ENCODE data around the gene CPVL. TPM values are rescaled to one million over a fixed set of nuclear protein-coding genes. Genes with fewer than 3 reads are reported as not detected.
A peak's percentile ranks its signal among the peaks of the same experiment; 100 is the strongest.
"Not testable (repeated sequence)": the region's sequence is repeated elsewhere in the genome, so short reads cannot be mapped to it uniquely, and the experiment has no call there.

Gene CPVL
- total and polyA plus RNA-seq, 8 donors, result 1.6 to 25.6 (median 2.9) TPM

DNA sequence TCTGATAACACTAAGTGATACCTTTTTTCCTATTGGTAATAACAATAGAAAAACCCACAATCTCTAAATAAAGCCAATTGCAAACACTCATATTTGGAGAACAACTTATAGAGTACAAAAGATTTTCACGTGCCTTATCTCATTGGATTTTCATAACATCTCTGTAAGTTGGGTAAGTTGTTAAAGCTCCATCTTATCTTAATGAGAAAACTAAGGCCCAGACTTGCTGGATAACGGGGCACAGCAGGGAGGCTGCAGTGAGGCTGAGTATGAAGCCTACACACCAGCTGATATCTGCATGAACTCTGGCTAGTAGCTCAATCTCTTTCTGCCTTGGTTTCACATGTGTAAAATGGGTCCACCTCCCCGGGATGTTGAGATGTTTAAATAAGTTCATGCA lies 26.8 kb downstream of the CPVL start:
- Histone ChIP-seq H3K27me3 (no peaks in the 10 kb centered on the region), H3K4me1 (peaks cover 0 to 7% (median 4%) of the 10 kb centered on the region in 3 donors), H3K9me3 (no peaks in the 10 kb centered on the region), H3K36me3 (no peaks in the 10 kb centered on the region), H3K27ac (no peak overlapping the region), H3K4me3 (no peak overlapping the region)
- FAIRE-seq (no peak), DNase-seq (no peak), ATAC-seq (no peak)
- no peak for TF ChIP-seq CTCF (IDR thresholded peaks at IDR 0.05)
- intact Hi-C loops (cut with DNase I), result loop anchor here in 2 of 3 donors (10.0 kb wide), 1 partner anchor 285 kb away; no protein-coding TSS in a partner anchor
- WGBS, 2 donors, result 73 to 75% methylated on average over 3 of the region's 3 CpGs

DNA sequence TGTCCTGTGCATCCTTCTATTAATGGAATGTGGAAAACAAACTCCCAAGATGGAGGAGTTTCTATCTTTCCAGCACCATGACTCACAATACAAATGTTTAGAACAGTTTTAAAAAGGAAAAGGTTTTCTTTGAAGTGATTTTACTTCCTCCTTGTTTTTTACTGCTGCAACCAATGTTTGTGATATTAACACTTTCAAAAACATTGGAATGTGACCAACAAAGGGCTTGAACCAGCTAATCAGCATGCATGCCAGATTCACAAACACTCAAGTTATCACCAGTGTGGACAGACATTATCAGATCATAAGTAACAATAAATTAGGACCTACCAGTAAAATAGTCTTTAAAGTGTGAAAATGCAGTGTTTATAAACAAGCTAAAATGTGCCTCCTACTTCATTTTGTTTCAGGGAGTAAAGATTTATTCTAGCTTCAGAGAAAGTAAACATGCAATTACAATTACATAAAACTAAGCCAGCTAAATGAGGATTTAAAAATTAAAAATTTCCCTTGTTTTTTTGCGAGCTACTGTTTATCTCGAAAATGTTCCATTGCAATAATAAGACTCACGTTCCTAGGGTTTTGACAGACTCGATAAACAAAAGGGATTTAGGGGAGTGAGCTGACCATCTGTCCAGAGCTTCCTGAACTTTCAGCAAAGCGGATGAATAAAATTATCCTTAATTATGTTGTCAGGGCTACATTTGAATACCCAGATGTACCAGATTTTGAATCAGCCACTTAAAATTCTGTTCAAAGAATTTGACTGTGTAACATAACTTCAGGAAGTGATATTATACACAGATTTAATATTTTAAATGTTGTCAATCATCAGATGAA lies 29.8 kb downstream of the CPVL start:
- ATAC-seq, result no peak
- peaks cover 0 to 7% (median 4%) of the 10 kb centered on the region in 3 donors for H3K4me1 ChIP-seq
- TF ChIP-seq CTCF (IDR thresholded peaks at IDR 0.05), result no peak
- no peaks in the 10 kb centered on the region for H3K9me3 ChIP-seq
- 55 to 67% methylated on average over 5 of the region's 5 CpGs for WGBS, 2 donors
- intact Hi-C loops (cut with DNase I), result loop anchor here in 2 of 3 donors (10.0 kb wide), 1 partner anchor 288 kb away; no protein-coding TSS in a partner anchor
- H3K27ac ChIP-seq, result no peak overlapping the region
- H3K36me3 ChIP-seq, result no peaks in the 10 kb centered on the region
- no peak overlapping the region for H3K4me3 ChIP-seq
- FAIRE-seq, result no peak
- no peaks in the 10 kb centered on the region for H3K27me3 ChIP-seq
- DNase-seq, result no peak

- H3K36me3 ChIP-seq, result no peaks in the 10 kb centered on the region
- H3K4me3 ChIP-seq, result no peak overlapping the region
- no peak for TF ChIP-seq CTCF (IDR thresholded peaks at IDR 0.05)
- DNase-seq (no peak), ATAC-seq (no peak), FAIRE-seq (no peak)
- WGBS, 2 donors, result 72% methylated on average over 1 of the region's 1 CpG
- H3K27me3 ChIP-seq, result no peaks in the 10 kb centered on the region
- intact Hi-C loops (cut with DNase I), result loop anchor here in 2 of 3 donors (10.0 kb wide), 1 partner anchor 289 kb away; no protein-coding TSS in a partner anchor
- H3K9me3 ChIP-seq, result no peaks in the 10 kb centered on the region
- H3K27ac ChIP-seq, result no peak overlapping the region
- peaks cover 0 to 7% (median 4%) of the 10 kb centered on the region in 3 donors for H3K4me1 ChIP-seq
Measured at GRCh38 chr7:29115753-29116152, 30.6 kb downstream of the CPVL start.

DNA sequence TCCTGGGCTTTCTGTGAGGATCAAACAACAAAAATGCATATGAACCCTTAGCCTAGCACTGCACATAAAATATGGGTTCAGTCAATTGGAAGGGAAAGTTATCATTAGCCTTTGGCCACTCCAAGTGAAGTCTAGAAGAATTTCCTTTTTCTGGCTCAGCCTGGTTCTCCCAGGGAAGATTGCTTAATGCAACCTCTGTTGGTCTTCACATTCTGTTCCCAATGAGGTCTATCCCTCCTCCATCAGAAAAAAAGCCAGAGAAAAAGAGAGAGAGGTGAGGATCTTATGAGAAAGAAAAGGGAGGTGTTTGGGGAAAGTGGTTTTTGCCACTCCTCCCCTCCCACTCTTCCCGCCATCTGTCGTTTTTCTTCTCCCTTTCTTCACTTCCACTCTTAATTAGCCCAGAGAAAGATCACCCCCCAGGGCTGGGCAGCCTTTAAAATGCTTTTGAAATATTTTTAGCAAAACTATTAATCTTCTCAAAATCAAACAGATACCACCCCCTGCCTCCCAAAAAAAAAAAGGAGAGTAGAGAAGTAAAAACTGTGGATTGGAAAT lies 31.1 kb downstream of the CPVL start:
- H3K27me3 ChIP-seq, result no peaks in the 10 kb centered on the region
- ATAC-seq (no peak), DNase-seq (no peak), FAIRE-seq (no peak)
- TF ChIP-seq CTCF (IDR thresholded peaks at IDR 0.05), result no peak
- H3K27ac ChIP-seq, result no peak overlapping the region
- WGBS, 2 donors, result 63 to 80% methylated on average over 2 of the region's 2 CpGs
- no peak overlapping the region for H3K4me3 ChIP-seq
- intact Hi-C loops (cut with DNase I), result loop anchor here in 2 of 3 donors (10.0 kb wide), 1 partner anchor 290 kb away; no protein-coding TSS in a partner anchor
- H3K9me3 ChIP-seq, result no peaks in the 10 kb centered on the region
- H3K36me3 ChIP-seq, result no peaks in the 10 kb centered on the region
- peaks cover 0 to 7% (median 4%) of the 10 kb centered on the region in 3 donors for H3K4me1 ChIP-seq

DNA sequence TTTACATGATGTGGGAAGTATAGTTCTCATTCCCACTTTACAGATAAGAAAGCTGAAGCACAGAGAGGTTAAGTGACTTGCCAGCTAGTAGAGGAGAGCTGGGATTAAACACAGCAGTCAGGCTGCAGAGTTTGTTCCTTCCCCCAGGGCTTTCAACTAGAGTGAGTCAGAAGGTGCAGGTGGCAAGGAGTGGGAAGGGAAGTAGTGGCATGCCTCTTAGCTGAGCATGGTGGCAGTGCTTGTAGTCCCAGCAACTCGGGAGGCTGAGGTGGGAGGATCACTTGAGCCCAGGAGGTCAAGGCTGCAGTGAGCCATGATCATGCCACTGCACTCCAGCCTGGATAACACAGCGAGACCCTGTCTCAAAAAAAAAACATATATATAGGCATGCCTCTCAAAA lies 32.1 kb downstream of the CPVL start:
- not testable (repeated sequence) for DNase-seq, H3K4me3 ChIP-seq, H3K36me3 ChIP-seq, H3K4me1 ChIP-seq, H3K27ac ChIP-seq, FAIRE-seq, H3K27me3 ChIP-seq, H3K9me3 ChIP-seq
- intact Hi-C loops (cut with DNase I), result loop anchor here in 2 of 3 donors (10.0 kb wide), 1 partner anchor 291 kb away; no protein-coding TSS in a partner anchor
- ATAC-seq, result peak in 3 of 4 donors; percentile 34 to 36 (median 36)
- 63 to 81% methylated on average over 2 of the region's 2 CpGs for WGBS, 2 donors
